Sigmoid colon (tissue), 4 donors: ENCODE data around the gene KRTAP12-4.

Experiments
- EP300 ChIP-seq, 4 donors: sonication (generic); formaldehyde crosslinking; IDR thresholded peaks; one replicate each; pipeline ENCODE4 v1.6.1; 2017; ENCODE audit warnings: antibody characterized with exemption in 4 of 4
- POLR2A ChIP-seq, 2 donors: fragments of 450-650 bp; IDR thresholded peaks; one replicate each; pipeline ENCODE4 v1.6.1; 2016; ENCODE audit warnings: antibody characterized with exemption in 2 of 2, mild to moderate bottlenecking in 2 of 2, moderate library complexity in 2 of 2
- POLR2AphosphoS5 ChIP-seq, 4 donors: sonication (generic); formaldehyde crosslinking; IDR thresholded peaks; one replicate each; pipeline ENCODE4 v1.6.1; 2017; ENCODE audit warnings: antibody characterized with exemption in 4 of 4
- TF ChIP-seq, protein P1 (sequence below), 4 experiments: fragments of 450-650 bp in 3 of 4; fragments of 200-600 bp in 1 of 4; IDR thresholded peaks; one replicate each; pipeline ENCODE4 v1.5.1; 2016 to 2019; ENCODE audit warnings: antibody characterized with exemption in 4 of 4, mild to moderate bottlenecking in 3 of 4, moderate library complexity in 2 of 4

DNA sequence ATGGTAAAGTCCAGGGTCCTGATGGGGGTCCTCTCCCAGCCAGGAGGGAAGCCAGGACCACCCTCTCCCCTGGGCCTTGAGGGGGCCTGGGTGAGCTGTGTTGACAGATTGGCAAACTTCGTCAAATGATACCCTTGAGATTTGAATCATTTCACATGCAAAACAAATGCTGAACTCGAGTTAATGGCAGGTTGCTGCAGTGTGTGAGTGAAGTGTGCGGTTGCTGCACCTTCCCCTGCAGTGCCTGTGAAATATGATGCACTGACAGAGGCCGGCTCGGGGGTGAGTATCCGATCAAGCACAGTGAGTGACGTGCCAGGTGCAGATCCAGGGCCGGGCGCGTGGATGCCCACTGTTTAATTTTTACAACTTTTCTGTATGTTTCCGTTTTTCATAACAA lies 33.2 kb upstream of the KRTAP12-4 start:
- TF ChIP-seq, protein P1, sequence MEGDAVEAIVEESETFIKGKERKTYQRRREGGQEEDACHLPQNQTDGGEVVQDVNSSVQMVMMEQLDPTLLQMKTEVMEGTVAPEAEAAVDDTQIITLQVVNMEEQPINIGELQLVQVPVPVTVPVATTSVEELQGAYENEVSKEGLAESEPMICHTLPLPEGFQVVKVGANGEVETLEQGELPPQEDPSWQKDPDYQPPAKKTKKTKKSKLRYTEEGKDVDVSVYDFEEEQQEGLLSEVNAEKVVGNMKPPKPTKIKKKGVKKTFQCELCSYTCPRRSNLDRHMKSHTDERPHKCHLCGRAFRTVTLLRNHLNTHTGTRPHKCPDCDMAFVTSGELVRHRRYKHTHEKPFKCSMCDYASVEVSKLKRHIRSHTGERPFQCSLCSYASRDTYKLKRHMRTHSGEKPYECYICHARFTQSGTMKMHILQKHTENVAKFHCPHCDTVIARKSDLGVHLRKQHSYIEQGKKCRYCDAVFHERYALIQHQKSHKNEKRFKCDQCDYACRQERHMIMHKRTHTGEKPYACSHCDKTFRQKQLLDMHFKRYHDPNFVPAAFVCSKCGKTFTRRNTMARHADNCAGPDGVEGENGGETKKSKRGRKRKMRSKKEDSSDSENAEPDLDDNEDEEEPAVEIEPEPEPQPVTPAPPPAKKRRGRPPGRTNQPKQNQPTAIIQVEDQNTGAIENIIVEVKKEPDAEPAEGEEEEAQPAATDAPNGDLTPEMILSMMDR (IDR thresholded peaks at IDR 0.05): no peak
- TF ChIP-seq EP300 (IDR thresholded peaks at IDR 0.05): no peak
- TF ChIP-seq POLR2A (IDR thresholded peaks at IDR 0.05): no peak
- no peak for TF ChIP-seq POLR2AphosphoS5 (IDR thresholded peaks at IDR 0.05)
